ENCODE measurements around the gene TMEM59L.

DNA sequence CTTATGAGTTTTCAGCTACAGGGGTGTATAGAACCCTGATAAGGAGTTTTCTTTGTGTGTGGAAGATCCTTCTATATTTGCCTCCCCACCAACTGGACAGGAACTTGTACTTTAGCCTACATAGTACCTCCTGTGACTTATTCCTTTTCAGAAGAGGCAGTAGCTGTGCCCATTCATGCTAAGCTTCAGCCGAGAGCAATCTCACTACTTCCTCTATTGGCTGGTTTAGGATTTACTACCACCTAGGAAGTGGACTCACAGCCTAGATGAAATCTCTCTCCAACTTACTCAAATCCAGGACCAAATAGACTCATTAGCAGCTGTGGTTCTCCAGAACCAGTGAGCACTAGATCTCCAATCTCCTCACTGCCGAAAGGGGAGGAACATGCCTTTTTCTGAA is 26.4 kb upstream of the TMEM59L start:
- no peak for TF ChIP-seq POLR2AphosphoS5 (IDR thresholded peaks at IDR 0.05; ENCODE audit: low read depth, low read length)
- TF ChIP-seq TCF7L2 (IDR thresholded peaks at IDR 0.05; ENCODE audit: low read depth, low read length) = no peak

Measured in Panc1 (cell line).